ENCODE data around the gene TTC27. TPM values are rescaled to one million over a fixed set of nuclear protein-coding genes. Genes with fewer than 3 reads are reported as not detected.

The TTC27 gene
- total RNA-seq, 4 donors from 2014 or later: 7.1 to 20.3 (median 10.4) TPM

- TF ChIP-seq EP300 (IDR thresholded peaks at IDR 0.05; ENCODE audit: low read depth): no peak
- no peak for TF ChIP-seq POLR2AphosphoS5 (IDR thresholded peaks at IDR 0.05)
- no peak for TF ChIP-seq CTCF (IDR thresholded peaks at IDR 0.05)
- TF ChIP-seq POLR2A (IDR thresholded peaks at IDR 0.05): no peak
- intact Hi-C loops (cut with DNase I; ENCODE audit: low total_unique reads) (no loop called here), in situ Hi-C loops (cut with MboI; ENCODE audit: low pct_ligation_motif_present in 1 of 4, low pct_unique_long_range_greater_than_20kb in 1 of 4, low sequenced_read_pairs in 3 of 4) (no loop called here)
- no peaks in the 10 kb centered on the region for H3K4me1 ChIP-seq
- no peaks in the 10 kb centered on the region for H3K27me3 ChIP-seq
- H3K9me3 ChIP-seq: peaks cover 3 to 6% of the 10 kb centered on the region in 2 donors
- WGBS, 2 donors (ENCODE audit: low coverage in 1 of 2): 80% methylated on average over 2 of the region's 2 CpGs; no CpG with 5 or more reads in 1 of the 2 donors
- no peak for DNase-seq
- H3K36me3 ChIP-seq: no peaks in the 10 kb centered on the region
- no peak overlapping the region for H3K4me3 ChIP-seq
- H3K27ac ChIP-seq: no peak overlapping the region
These were observed 205.0 kb downstream of the TTC27 start for GRCh38 chr2:32832821-32833220.

- no peak for DNase-seq
- Histone ChIP-seq H3K36me3 (no peaks in the 10 kb centered on the region), H3K4me3 (no peak overlapping the region), H3K9me3 (peaks cover 3 to 6% of the 10 kb centered on the region in 2 donors), H3K4me1 (no peaks in the 10 kb centered on the region), H3K27me3 (no peaks in the 10 kb centered on the region), H3K27ac (no peak overlapping the region)
- TF ChIP-seq POLR2AphosphoS5 (IDR thresholded peaks at IDR 0.05) (no peak), CTCF (IDR thresholded peaks at IDR 0.05) (no peak), POLR2A (IDR thresholded peaks at IDR 0.05) (no peak), EP300 (IDR thresholded peaks at IDR 0.05; ENCODE audit: low read depth) (no peak)
- intact Hi-C loops (cut with DNase I; ENCODE audit: low total_unique reads): no loop called here
- in situ Hi-C loops (cut with MboI; ENCODE audit: low pct_ligation_motif_present in 1 of 4, low pct_unique_long_range_greater_than_20kb in 1 of 4, low sequenced_read_pairs in 3 of 4): no loop called here
- 60 to 100% methylated on average over 2 of the region's 2 CpGs for WGBS, 2 donors (ENCODE audit: low coverage in 1 of 2)
These were observed 205.9 kb downstream of the TTC27 start for GRCh38 chr2:32833709-32834108.

GRCh38 chr2:32835148-32835547 is 207.3 kb downstream of the TTC27 start:
- H3K27ac ChIP-seq: no peak overlapping the region
- intact Hi-C loops (cut with DNase I; ENCODE audit: low total_unique reads): no loop called here
- no peaks in the 10 kb centered on the region for H3K27me3 ChIP-seq
- no peak overlapping the region for H3K4me3 ChIP-seq
- H3K36me3 ChIP-seq: no peaks in the 10 kb centered on the region
- no peak for DNase-seq
- H3K4me1 ChIP-seq: no peaks in the 10 kb centered on the region
- in situ Hi-C loops (cut with MboI; ENCODE audit: low pct_ligation_motif_present in 1 of 4, low pct_unique_long_range_greater_than_20kb in 1 of 4, low sequenced_read_pairs in 3 of 4): no loop called here
- H3K9me3 ChIP-seq: no peaks in the 10 kb centered on the region
- TF ChIP-seq CTCF (IDR thresholded peaks at IDR 0.05) (no peak), POLR2A (IDR thresholded peaks at IDR 0.05) (no peak), EP300 (IDR thresholded peaks at IDR 0.05; ENCODE audit: low read depth) (no peak), POLR2AphosphoS5 (IDR thresholded peaks at IDR 0.05) (no peak)
- WGBS, 2 donors (ENCODE audit: low coverage in 1 of 2): 54 to 66% methylated on average over 3 of the region's 3 CpGs

GRCh38 chr2:32836933-32837332 is 209.1 kb downstream of the TTC27 start:
- WGBS, 2 donors (ENCODE audit: low coverage in 1 of 2): 55 to 65% methylated on average over 2 to 5 of the region's 5 CpGs
- DNase-seq: no peak
- Histone ChIP-seq H3K9me3 (no peaks in the 10 kb centered on the region), H3K4me3 (no peak overlapping the region), H3K27me3 (no peaks in the 10 kb centered on the region), H3K4me1 (peaks cover 0 to 2% (median under 1%) of the 10 kb centered on the region in 4 donors), H3K36me3 (no peaks in the 10 kb centered on the region), H3K27ac (no peak overlapping the region)
- TF ChIP-seq POLR2AphosphoS5 (IDR thresholded peaks at IDR 0.05) (no peak), CTCF (IDR thresholded peaks at IDR 0.05) (no peak), EP300 (IDR thresholded peaks at IDR 0.05; ENCODE audit: low read depth) (no peak), POLR2A (IDR thresholded peaks at IDR 0.05) (no peak)
- in situ Hi-C loops (cut with MboI; ENCODE audit: low pct_ligation_motif_present in 1 of 4, low pct_unique_long_range_greater_than_20kb in 1 of 4, low sequenced_read_pairs in 3 of 4): no loop called here
- intact Hi-C loops (cut with DNase I; ENCODE audit: low total_unique reads): no loop called here
